OCI-LY1 (cell line): ENCODE results near the gene GHRH.

Source experiments
- H2AFZ ChIP-seq: fragments of 200-600 bp; sonication (generic), shearing (Covaris generic); 2 replicates; pipeline ENCODE4 v1.6.0; 2014; ENCODE audit warnings: antibody characterized with exemption, mild to moderate bottlenecking, low read length
- H3F3A ChIP-seq: fragments of 200-600 bp; sonication (generic), shearing (Covaris generic); 2 replicates; pipeline ENCODE4 v1.6.0; 2014; ENCODE audit warnings: mild to moderate bottlenecking, antibody characterized with exemption, low read length, moderate library complexity; ENCODE audit not compliant: insufficient read depth
- H3K27ac ChIP-seq: fragments of 200-600 bp; sonication (generic); 2 replicates; pipeline ENCODE4 v1.5.1; 2014; ENCODE audit warnings: low read length, mixed run types, mild to moderate bottlenecking, low read depth; ENCODE audit not compliant: poor library complexity, severe bottlenecking
- H3K27me3 ChIP-seq: fragments of 200-600 bp; sonication (generic); 2 replicates; pipeline ENCODE4 v1.6.0; 2014; ENCODE audit warnings: antibody characterized with exemption, mild to moderate bottlenecking, low read length, moderate library complexity; ENCODE audit not compliant: insufficient read depth
- H3K36me3 ChIP-seq: fragments of 200-600 bp; sonication (generic); 2 replicates; pipeline ENCODE4 v1.6.1; 2014; ENCODE audit warnings: mild to moderate bottlenecking, antibody characterized with exemption, low read length, moderate library complexity, mixed read lengths; ENCODE audit not compliant: insufficient read depth
- H3K4me1 ChIP-seq: fragments of 200-600 bp; sonication (generic); 2 replicates; pipeline ENCODE4 v1.5.1; 2014; ENCODE audit warnings: mild to moderate bottlenecking, low read length, moderate library complexity; ENCODE audit not compliant: insufficient read depth, severe bottlenecking
- H3K4me2 ChIP-seq: fragments of 200-600 bp; sonication (generic), shearing (Covaris generic); 2 replicates; pipeline ENCODE4 v1.6.1; 2014; ENCODE audit warnings: low read length
- H3K4me3 ChIP-seq: fragments of 200-600 bp; sonication (generic); 2 replicates; pipeline ENCODE4 v1.5.1; 2014; ENCODE audit warnings: low read length, low read depth, mild to moderate bottlenecking, mixed read lengths; ENCODE audit not compliant: poor library complexity, severe bottlenecking
- H3K79me2 ChIP-seq: fragments of 200-600 bp; shearing (Covaris generic); 2 replicates; pipeline ENCODE4 v1.6.1; 2016; ENCODE audit warnings: mixed run types, low read length, mixed read lengths; ENCODE audit not compliant: insufficient read depth
- H3K9ac ChIP-seq: fragments of 200-600 bp; sonication (generic), shearing (Covaris generic); 2 replicates; pipeline ENCODE4 v1.6.1; 2014; ENCODE audit warnings: mild to moderate bottlenecking, low read length, mixed read lengths
- H3K9me2 ChIP-seq: fragments of 200-600 bp; sonication (generic), shearing (Covaris generic); 2 replicates; pipeline ENCODE4 v1.6.1; 2014; ENCODE audit warnings: low read depth, mild to moderate bottlenecking, low read length, mixed read lengths
- H3K9me3 ChIP-seq: fragments of 200-600 bp; shearing (Covaris generic); 2 replicates; pipeline ENCODE4 v1.6.1; 2014; ENCODE audit warnings: low read length, mixed read lengths
- H4K20me1 ChIP-seq: fragments of 200-600 bp; sonication (generic), shearing (Covaris generic); 2 replicates; pipeline ENCODE4 v1.6.0; 2016; ENCODE audit warnings: mild to moderate bottlenecking, low read length; ENCODE audit not compliant: insufficient read depth
- EZH2 ChIP-seq: fragments of 200-600 bp; sonication (generic), shearing (Covaris generic); IDR thresholded peaks from 2 replicates; pipeline ENCODE4 v1.8.0; 2017; ENCODE audit warnings: borderline replicate concordance, mixed run types, mild to moderate bottlenecking, antibody characterized with exemption, low read length, moderate library complexity, mixed read lengths
- TF ChIP-seq, protein P1 (sequence below): fragments of 200-600 bp; sonication (generic), shearing (Covaris generic); IDR thresholded peaks from 2 replicates; pipeline ENCODE4 v1.5.1; 2017; ENCODE audit warnings: mild to moderate bottlenecking, antibody characterized with exemption, low read length, moderate library complexity, mixed read lengths

The GHRH gene

GRCh38 chr20:37201827-37202162 lies 59.8 kb downstream of the GHRH start:
- H4K20me1 ChIP-seq = 0 out of 2 replicates have a peak, but pooled peaks cover 3% of the 10 kb centered on the region
- H3K79me2 ChIP-seq = peaks cover 8% of the 10 kb centered on the region
- H3K9ac ChIP-seq = no peak overlapping the region
- no peaks in the 10 kb centered on the region for H3K27me3 ChIP-seq
- no peaks in the 10 kb centered on the region for H3F3A ChIP-seq
- peaks cover 94% of the 10 kb centered on the region for H3K36me3 ChIP-seq
- H3K4me2 ChIP-seq = no peak overlapping the region
- H3K27ac ChIP-seq = no peak overlapping the region
- no peak overlapping the region for H3K4me3 ChIP-seq
- H3K4me1 ChIP-seq = no peaks in the 10 kb centered on the region
- no peak overlapping the region for H2AFZ ChIP-seq
- H3K9me3 ChIP-seq = no peaks in the 10 kb centered on the region
- H3K9me2 ChIP-seq = no peaks in the 10 kb centered on the region
- TF ChIP-seq EZH2 = no peak
- TF ChIP-seq, protein P1, sequence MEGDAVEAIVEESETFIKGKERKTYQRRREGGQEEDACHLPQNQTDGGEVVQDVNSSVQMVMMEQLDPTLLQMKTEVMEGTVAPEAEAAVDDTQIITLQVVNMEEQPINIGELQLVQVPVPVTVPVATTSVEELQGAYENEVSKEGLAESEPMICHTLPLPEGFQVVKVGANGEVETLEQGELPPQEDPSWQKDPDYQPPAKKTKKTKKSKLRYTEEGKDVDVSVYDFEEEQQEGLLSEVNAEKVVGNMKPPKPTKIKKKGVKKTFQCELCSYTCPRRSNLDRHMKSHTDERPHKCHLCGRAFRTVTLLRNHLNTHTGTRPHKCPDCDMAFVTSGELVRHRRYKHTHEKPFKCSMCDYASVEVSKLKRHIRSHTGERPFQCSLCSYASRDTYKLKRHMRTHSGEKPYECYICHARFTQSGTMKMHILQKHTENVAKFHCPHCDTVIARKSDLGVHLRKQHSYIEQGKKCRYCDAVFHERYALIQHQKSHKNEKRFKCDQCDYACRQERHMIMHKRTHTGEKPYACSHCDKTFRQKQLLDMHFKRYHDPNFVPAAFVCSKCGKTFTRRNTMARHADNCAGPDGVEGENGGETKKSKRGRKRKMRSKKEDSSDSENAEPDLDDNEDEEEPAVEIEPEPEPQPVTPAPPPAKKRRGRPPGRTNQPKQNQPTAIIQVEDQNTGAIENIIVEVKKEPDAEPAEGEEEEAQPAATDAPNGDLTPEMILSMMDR = no peak
